HepG2 (cell line): ENCODE data around the gene XPO5. TPM values are rescaled to one million over a fixed set of nuclear protein-coding genes. Genes with fewer than 3 reads are reported as not detected.
A peak's percentile ranks its signal among the peaks of the same experiment; 100 is the strongest.

ENCODE experiments used
- AKNA ChIP-seq: sonication (generic); formaldehyde crosslinking; IDR thresholded peaks from 2 replicates; pipeline ENCODE4 v1.4.0; 2020; ENCODE audit warnings: missing genetic modification reagents, borderline replicate concordance
- ARNT2 ChIP-seq: sonication (generic); formaldehyde crosslinking; IDR thresholded peaks from 2 replicates; pipeline ENCODE4 v1.8.0; 2022; ENCODE audit warnings: mild to moderate bottlenecking, low read depth, missing genetic modification reagents, moderate library complexity
- BCL3 ChIP-seq: sonication (generic); formaldehyde crosslinking; IDR thresholded peaks from 2 replicates; pipeline ENCODE4 v1.5.1; 2020; ENCODE audit warnings: mild to moderate bottlenecking, missing genetic modification reagents, moderate library complexity
- IRF9 ChIP-seq: sonication (generic); formaldehyde crosslinking; IDR thresholded peaks from 2 replicates; pipeline ENCODE4 v1.8.0; 2022; ENCODE audit warnings: missing genetic modification reagents, mild to moderate bottlenecking, borderline replicate concordance
- RBM39 ChIP-seq: fragments of 200-400 bp; formaldehyde crosslinking; IDR thresholded peaks from one replicate; pipeline ENCODE4 v1.6.1; 2018; ENCODE audit warnings: antibody characterized with exemption, mild to moderate bottlenecking, low read depth, low read length; ENCODE audit not compliant: poor library complexity, severe bottlenecking
- REL ChIP-seq: sonication (generic); formaldehyde crosslinking; conservative IDR thresholded peaks from 2 replicates; pipeline ENCODE4 v1.8.0; 2022; ENCODE audit warnings: mild to moderate bottlenecking, missing genetic modification reagents, moderate library complexity
- SKI ChIP-seq: fragments of 450-650 bp; IDR thresholded peaks from one replicate; pipeline ENCODE4 v1.6.1; 2018; ENCODE audit warnings: mild to moderate bottlenecking; ENCODE audit not compliant: partially characterized antibody
- ZFP36 ChIP-seq: fragments of 150-350 bp; IDR thresholded peaks from 2 replicates; pipeline ENCODE4 v1.6.1; 2018; ENCODE audit warnings: borderline replicate concordance, low read length, low read depth; ENCODE audit not compliant: partially characterized antibody
- ZNF572 ChIP-seq: sonication (generic); formaldehyde crosslinking; IDR thresholded peaks from 2 replicates; pipeline ENCODE4 v1.5.1; 2020; ENCODE audit warnings: mild to moderate bottlenecking, missing genetic modification reagents
- ZNF574 ChIP-seq: sonication (generic); formaldehyde crosslinking; IDR thresholded peaks from 2 replicates; pipeline ENCODE4 v1.4.0; 2020; ENCODE audit warnings: missing genetic modification reagents
- polyA plus RNA-seq, 8 experiments: library from polyadenylated mRNA; depleted of rRNA in 3 of 8; stranded (reverse) in 7 of 8; unstranded in 1 of 8; fragments of >200 nt; fragmentation: Illumina TruSeq in 4 of 8; extraction: Trizol in 4 of 8; gene quantifications; 2 replicates each; pipeline versions ENCODE4 v1.2.1 to v1.2.3, GENCODE V29; 2011 to 2016; ENCODE audit warnings: low read depth in 4 of 8, missing spikeins in 1 of 8, mixed read lengths in 1 of 8; ENCODE audit not compliant: insufficient read depth in 1 of 8
- total RNA-seq, 5 experiments: library from RNA; depleted of rRNA; stranded (reverse); fragments of >200 nt; fragmentation: Illumina TruSeq; extraction: Trizol; gene quantifications; 2 replicates each; pipeline ENCODE4 v1.2.3, GENCODE V29; 2016; ENCODE audit warnings: low read depth in 1 of 5

The XPO5 gene
- total and polyA plus RNA-seq, 2 of the 13 experiments (the other 11 are each of a cell fraction or from before 2014, with no cell fraction given), result 52.2 to 68.0 TPM

- no peak for TF ChIP-seq ARNT2 (CRISPR knock-in tag)
- 0 out of 2 replicates have a peak, but pooled peaks have one; percentile 31 for TF ChIP-seq BCL3 (CRISPR knock-in tag)
- no peak for TF ChIP-seq IRF9 (CRISPR knock-in tag)
- no peak for TF ChIP-seq SKI
- TF ChIP-seq ZNF574 (CRISPR knock-in tag), result no peak
- TF ChIP-seq ZNF572, result peak; percentile 1; the same call in 1 of the 2 replicates
- no peak for TF ChIP-seq REL (CRISPR knock-in tag)
- TF ChIP-seq ZFP36, result no peak
- TF ChIP-seq RBM39, result no peak
- no peak for TF ChIP-seq AKNA (CRISPR knock-in tag)
- TF ChIP-seq, all 625 proteins: peak for 58
These were observed 76.6 kb downstream of the XPO5 start (continued) for GRCh38 chr6:43499028-43499815.
